OCI-LY1 (cell line): ENCODE data around the gene WDR31.

Source experiments
- EZH2 ChIP-seq: fragments of 200-600 bp; sonication (generic), shearing (Covaris generic); IDR thresholded peaks from 2 replicates; pipeline ENCODE4 v1.8.0; 2017; ENCODE audit warnings: borderline replicate concordance, mixed run types, mild to moderate bottlenecking, antibody characterized with exemption, low read length, moderate library complexity, mixed read lengths
- TF ChIP-seq, protein P1 (sequence below): fragments of 200-600 bp; sonication (generic), shearing (Covaris generic); IDR thresholded peaks from 2 replicates; pipeline ENCODE4 v1.5.1; 2017; ENCODE audit warnings: mild to moderate bottlenecking, antibody characterized with exemption, low read length, moderate library complexity, mixed read lengths

DNA sequence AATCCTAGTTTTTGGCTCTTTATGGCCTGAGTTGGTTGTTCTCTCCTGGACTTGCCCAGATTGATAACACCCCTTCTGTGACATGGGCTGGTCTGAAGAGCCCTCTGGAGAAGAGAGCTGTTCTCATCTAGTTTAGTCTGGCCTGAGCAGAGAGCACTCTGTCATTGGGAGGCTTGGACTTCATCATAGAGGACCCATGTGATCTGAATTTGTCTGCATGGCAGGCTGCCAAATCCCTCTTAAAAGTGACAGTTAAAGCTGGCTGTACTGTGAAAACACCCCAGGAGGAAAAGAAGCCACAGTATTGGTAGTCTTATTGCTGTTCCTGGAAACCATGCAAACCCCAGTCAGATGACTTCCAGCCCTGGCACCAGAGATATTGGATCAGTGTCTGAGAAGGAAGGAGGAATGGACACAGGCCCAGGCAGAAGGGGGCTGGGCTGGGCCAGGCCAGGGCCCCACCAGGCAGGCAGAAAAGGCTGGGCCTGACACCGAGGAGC is 3.7 kb upstream of the WDR31 start:
- TF ChIP-seq, protein P1, sequence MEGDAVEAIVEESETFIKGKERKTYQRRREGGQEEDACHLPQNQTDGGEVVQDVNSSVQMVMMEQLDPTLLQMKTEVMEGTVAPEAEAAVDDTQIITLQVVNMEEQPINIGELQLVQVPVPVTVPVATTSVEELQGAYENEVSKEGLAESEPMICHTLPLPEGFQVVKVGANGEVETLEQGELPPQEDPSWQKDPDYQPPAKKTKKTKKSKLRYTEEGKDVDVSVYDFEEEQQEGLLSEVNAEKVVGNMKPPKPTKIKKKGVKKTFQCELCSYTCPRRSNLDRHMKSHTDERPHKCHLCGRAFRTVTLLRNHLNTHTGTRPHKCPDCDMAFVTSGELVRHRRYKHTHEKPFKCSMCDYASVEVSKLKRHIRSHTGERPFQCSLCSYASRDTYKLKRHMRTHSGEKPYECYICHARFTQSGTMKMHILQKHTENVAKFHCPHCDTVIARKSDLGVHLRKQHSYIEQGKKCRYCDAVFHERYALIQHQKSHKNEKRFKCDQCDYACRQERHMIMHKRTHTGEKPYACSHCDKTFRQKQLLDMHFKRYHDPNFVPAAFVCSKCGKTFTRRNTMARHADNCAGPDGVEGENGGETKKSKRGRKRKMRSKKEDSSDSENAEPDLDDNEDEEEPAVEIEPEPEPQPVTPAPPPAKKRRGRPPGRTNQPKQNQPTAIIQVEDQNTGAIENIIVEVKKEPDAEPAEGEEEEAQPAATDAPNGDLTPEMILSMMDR = no peak
- TF ChIP-seq EZH2 = no peak
